Mesothelial cell of epicardium (in vitro differentiated cells): Measurements from ENCODE around the gene SCGB1D1. TPM values are rescaled to one million over a fixed set of nuclear protein-coding genes. Genes with fewer than 3 reads are reported as not detected.
A peak's percentile ranks its signal among the peaks of the same experiment; 100 is the strongest.

Source experiments
- DNase-seq, 2 experiments: peaks; one replicate each; pipeline ENCODE4 v3.0.0; 2021; ENCODE audit warnings: low spot score in 2 of 2; ENCODE audit not compliant: unreplicated experiment in 2 of 2
- H3K27ac Mint-ChIP-seq: 2 replicates; pipeline ENCODE4 v1.8.0; 2021; ENCODE audit warnings: mixed read lengths
- H3K27me3 Mint-ChIP-seq: 2 replicates; pipeline ENCODE4 v1.8.0; 2021; ENCODE audit warnings: low read depth, mixed read lengths
- H3K36me3 Mint-ChIP-seq: 2 replicates; pipeline ENCODE4 v1.8.0; 2021; ENCODE audit warnings: mixed read lengths
- H3K4me1 Mint-ChIP-seq: 2 replicates; pipeline ENCODE4 v1.8.0; 2021; ENCODE audit warnings: mixed read lengths
- H3K4me3 Mint-ChIP-seq: 2 replicates; pipeline ENCODE4 v1.8.0; 2021; ENCODE audit warnings: mild to moderate bottlenecking, moderate library complexity, mixed read lengths
- H3K9me3 Mint-ChIP-seq: 2 replicates; pipeline ENCODE4 v1.8.0; 2021; ENCODE audit warnings: mixed read lengths
- total RNA-seq: library from RNA; stranded (reverse); gene quantifications from 3 replicates; pipeline ENCODE4 v1.2.1, GENCODE V29; 2021
- TF ChIP-seq, protein P1 (sequence below): fragments of 200-600 bp; sonication (generic); IDR thresholded peaks from one replicate; pipeline ENCODE4 v1.5.0; 2021; ENCODE audit warnings: antibody characterized with exemption; ENCODE audit not compliant: unreplicated experiment

The SCGB1D1 gene
- total RNA-seq, 1 donor from 2014 or later, result not detected

DNA sequence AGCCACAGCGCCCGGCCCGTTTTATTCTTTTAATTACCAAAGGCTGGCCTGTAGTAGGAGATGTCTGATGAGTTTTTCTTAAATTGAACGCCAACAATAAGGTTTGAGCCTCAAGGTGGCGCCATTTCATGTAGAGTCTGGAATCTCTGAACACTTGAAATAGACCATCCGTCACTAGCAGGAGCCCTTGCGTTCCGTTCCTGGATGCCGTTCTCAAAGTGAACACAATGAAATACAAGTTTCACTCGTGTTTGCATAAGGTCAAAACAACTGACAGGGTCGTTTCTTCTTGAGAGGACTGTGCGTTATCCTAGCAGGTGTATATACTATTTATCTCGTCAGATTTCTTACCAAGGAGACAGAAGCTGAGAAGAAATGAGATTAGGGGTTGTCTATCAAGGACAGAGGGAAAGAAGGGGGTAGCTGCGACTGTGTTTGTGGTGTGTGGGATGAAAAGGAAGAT is 18.7 kb upstream of the SCGB1D1 start:
- Mint-ChIP-seq H3K4me3 (no peak overlapping the region), H3K4me1 (peaks cover 4% of the 10 kb centered on the region), H3K27me3 (peaks cover 74% of the 10 kb centered on the region), H3K9me3 (no peaks in the 10 kb centered on the region), H3K27ac (no peak overlapping the region), H3K36me3 (no peaks in the 10 kb centered on the region)
- DNase-seq, result peak in 1 of 2 experiments; percentile 77
- TF ChIP-seq, protein P1, sequence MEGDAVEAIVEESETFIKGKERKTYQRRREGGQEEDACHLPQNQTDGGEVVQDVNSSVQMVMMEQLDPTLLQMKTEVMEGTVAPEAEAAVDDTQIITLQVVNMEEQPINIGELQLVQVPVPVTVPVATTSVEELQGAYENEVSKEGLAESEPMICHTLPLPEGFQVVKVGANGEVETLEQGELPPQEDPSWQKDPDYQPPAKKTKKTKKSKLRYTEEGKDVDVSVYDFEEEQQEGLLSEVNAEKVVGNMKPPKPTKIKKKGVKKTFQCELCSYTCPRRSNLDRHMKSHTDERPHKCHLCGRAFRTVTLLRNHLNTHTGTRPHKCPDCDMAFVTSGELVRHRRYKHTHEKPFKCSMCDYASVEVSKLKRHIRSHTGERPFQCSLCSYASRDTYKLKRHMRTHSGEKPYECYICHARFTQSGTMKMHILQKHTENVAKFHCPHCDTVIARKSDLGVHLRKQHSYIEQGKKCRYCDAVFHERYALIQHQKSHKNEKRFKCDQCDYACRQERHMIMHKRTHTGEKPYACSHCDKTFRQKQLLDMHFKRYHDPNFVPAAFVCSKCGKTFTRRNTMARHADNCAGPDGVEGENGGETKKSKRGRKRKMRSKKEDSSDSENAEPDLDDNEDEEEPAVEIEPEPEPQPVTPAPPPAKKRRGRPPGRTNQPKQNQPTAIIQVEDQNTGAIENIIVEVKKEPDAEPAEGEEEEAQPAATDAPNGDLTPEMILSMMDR, result peak; percentile 67

DNA sequence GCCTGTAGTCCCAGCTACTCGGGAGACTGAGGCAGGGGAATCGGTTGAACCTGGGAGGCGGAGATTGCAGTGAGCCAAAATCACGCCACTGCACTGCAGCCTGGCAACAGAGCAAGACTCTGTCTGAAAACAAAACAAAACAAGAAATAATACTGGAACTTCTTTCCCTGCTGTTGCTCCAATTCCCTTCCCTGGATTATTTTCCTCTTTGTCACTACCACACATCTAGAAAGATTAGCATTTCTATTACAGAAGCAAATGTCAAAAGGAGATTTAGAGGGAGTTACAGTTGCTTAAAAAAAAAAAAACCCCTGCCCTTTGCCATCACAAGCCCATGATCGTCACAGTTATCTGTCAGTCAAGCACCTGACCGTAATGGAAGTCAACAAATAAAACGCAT is 17.7 kb upstream of the SCGB1D1 start:
- H3K9me3 Mint-ChIP-seq, result no peaks in the 10 kb centered on the region
- peaks cover 74% of the 10 kb centered on the region for H3K27me3 Mint-ChIP-seq
- no peak overlapping the region for H3K4me3 Mint-ChIP-seq
- H3K4me1 Mint-ChIP-seq, result peaks cover 4% of the 10 kb centered on the region
- H3K36me3 Mint-ChIP-seq, result no peaks in the 10 kb centered on the region
- DNase-seq, result no peak
- TF ChIP-seq, protein P1, result no peak
- H3K27ac Mint-ChIP-seq, result no peak overlapping the region

DNA sequence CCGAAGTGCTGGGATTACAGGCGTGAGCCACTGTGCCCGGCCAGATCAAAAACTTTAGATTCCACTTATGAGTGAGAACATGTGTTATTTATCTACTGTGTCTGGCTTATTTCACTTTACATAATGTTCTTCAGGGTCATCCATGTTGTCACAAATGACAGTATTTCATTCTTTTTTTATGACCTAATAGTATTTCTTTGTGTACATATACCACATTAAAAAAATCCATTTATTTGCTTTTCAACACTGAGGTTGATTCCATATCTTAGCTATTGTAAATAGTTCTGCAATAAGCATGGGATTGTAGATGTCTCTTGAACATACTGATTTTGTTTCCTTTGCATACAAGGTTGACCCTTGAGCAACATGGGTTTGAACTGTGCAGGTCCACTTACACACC is 13.2 kb upstream of the SCGB1D1 start:
- Mint-ChIP-seq H3K4me1 (no peaks in the 10 kb centered on the region), H3K27ac (no peak overlapping the region), H3K4me3 (no peak overlapping the region), H3K9me3 (no peaks in the 10 kb centered on the region), H3K36me3 (no peaks in the 10 kb centered on the region), H3K27me3 (peaks cover 53% of the 10 kb centered on the region)
- DNase-seq, result no peak
- TF ChIP-seq, protein P1, result no peak

DNA sequence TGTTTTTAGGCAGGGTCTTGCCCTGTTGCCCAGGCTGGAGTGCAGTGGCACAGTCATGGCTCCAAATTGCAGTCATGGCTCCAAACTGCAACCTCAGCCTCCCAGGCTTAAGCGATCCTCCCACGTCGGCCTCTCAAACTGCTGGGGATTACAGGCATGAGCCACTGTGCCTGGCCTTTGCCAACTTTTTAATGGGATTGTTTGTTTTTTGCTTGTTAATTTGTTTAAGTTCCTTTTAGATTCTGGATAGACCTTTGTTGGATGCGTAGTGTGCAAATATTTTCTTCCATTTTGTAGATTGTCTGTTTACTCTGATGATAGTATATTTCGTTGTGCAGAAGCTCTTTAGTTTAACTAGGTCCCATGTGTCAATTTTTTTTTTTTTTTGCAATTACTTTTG is 10.0 kb upstream of the SCGB1D1 start:
- DNase-seq, result no peak
- TF ChIP-seq, protein P1, result no peak
- no peaks in the 10 kb centered on the region for H3K36me3 Mint-ChIP-seq
- H3K9me3 Mint-ChIP-seq, result peaks cover 10% of the 10 kb centered on the region
- peaks cover 29% of the 10 kb centered on the region for H3K27me3 Mint-ChIP-seq
- H3K4me3 Mint-ChIP-seq, result no peak overlapping the region
- H3K27ac Mint-ChIP-seq, result no peak overlapping the region
- H3K4me1 Mint-ChIP-seq, result no peaks in the 10 kb centered on the region

DNA sequence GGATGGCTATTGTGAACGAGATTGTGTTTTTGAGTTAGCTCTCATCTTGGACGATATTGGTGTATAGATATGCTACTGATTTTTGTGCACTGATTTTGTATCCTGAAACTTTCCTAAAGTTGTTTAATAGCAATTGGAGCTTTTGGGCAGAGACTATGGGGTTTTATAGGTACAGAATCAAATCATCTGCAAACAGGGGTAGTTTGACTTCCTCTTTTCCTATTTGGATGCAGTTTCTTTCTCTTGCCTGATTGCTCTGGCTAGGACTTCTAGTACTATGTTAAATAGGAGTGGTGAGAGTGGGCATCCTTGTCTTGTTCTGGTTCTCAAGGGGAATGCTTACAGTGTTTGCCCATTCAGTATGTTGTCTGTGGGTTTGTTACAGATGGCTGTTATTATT is 8.9 kb upstream of the SCGB1D1 start:
- TF ChIP-seq, protein P1, result no peak
- no peak for DNase-seq

More for the DNA sequence above, 8.9 kb upstream of the SCGB1D1 start:
- Mint-ChIP-seq H3K36me3 (no peaks in the 10 kb centered on the region), H3K4me1 (no peaks in the 10 kb centered on the region), H3K4me3 (no peak overlapping the region), H3K9me3 (peaks cover 10% of the 10 kb centered on the region), H3K27ac (no peak overlapping the region), H3K27me3 (peaks cover 32% of the 10 kb centered on the region)
